ENCODE results near the gene MTA1.

MTA1 gene

DNA sequence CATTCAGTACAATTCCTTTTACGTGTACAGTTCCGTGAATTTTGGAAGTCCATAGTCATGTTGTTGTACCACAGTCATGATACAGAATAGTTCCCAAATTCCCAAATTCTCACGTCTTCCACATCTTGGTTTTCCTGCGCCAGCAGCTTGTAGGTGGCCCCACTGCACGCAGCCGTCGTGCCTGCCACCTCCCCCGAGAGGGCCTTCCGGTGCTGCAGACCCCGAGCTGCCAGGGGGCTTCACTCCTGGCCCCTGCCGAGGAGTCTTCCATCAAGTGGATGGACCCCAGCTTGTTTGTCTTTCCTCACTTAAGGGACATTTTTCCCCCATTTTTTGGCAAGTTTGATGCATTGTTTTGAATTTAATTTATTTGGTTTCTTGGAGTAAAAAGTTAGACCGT lies 16.8 kb downstream of the MTA1 start:
- no peak for DNase-seq (ENCODE audit: insufficient read length, low spot score)
- no peak for FAIRE-seq
- no peak for TF ChIP-seq CTCF (IDR thresholded peaks at IDR 0.05; ENCODE audit: insufficient read depth, missing control alignments)

DNA sequence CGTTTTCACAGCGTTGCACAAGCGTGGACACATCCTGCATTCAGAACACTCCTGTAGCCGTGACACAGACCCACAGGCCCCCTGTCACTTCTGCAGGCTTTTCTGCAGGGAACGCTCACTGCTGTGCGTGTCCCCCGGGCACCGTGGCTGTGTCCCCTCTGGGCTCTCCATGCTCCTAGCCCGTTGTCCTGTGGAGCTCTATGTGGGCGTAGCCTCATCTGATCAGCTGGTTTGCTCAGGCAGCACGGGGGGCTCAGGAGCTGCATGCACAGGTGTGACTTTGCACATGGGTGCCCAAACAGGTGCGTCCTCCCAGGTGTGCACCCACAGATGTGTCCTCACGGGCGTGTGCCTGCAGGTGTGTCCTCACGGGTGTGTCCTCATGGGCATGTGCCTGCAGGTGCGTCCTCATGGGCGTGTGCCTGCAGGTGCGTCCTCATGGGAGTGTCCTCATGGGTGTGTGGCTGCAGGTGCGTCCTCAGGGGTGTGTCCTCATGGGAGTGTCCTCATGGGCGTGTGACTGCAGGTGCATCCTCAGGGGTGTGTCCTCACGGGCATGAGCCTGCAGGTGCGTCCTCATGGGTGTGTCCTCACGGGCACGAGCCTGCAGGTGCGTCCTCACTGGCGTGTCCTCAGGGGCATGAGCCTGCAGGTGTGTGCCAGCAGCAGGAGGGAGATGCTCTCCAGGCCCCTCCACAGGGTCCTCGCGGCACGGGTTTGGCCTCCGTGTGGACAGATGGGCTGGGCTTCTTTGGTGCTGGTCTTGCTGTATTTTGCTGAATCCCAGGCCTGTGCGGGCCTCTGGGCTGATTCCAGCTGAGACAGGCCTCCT lies 17.5 kb downstream of the MTA1 start:
- no peak for DNase-seq (ENCODE audit: insufficient read length, low spot score)
- no peak for FAIRE-seq
- no peak for TF ChIP-seq CTCF (IDR thresholded peaks at IDR 0.05; ENCODE audit: insufficient read depth, missing control alignments)

DNA sequence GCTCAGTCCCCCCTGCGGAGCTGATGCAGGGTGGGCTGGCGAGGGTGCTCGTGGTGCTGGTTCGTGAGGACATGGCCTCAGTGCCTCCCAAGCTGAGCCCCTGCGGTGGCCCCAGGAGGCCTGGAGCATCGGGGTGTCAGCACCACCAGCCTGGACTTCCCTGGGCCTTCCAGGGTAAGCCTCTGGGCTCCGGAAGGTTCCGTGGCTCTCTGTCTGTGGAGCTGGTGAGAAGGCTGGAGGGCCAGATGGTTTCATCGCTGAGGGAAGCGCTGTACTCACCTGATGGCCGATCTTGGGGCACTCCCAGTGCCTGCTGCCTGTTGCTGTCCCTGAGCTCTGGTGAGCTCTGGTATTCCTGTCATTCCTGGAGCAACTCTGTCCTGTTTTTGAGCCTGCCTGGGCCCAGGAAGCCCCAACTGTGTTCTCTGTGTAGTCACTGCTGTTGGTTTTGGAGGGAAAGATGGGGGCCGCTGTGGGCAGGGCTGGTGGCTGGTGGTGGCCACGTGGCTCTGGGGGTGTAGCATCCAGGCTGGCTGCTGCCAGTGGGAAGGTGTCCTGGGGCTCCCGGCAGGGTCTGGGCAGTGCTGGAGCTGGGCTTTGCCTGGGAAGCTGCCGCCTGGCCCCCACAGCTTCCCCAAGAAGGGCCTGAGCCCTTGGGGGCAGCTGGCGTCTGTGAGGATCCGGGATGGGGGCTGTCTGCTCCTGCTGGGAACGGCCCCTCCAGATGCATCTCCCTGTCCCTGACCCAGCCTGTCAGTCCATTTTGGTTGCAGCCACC lies 18.3 kb downstream of the MTA1 start:
- FAIRE-seq (no peak), DNase-seq (ENCODE audit: insufficient read length, low spot score) (no peak)

GRCh38 chr14:105439179-105439578 lies 19.6 kb downstream of the MTA1 start:
- no peak for TF ChIP-seq CTCF (IDR thresholded peaks at IDR 0.05; ENCODE audit: insufficient read depth, missing control alignments)
- DNase-seq (ENCODE audit: insufficient read length, low spot score) (no peak), FAIRE-seq (no peak)

More for the DNA sequence above, 18.3 kb downstream of the MTA1 start:
- no peak for TF ChIP-seq CTCF (IDR thresholded peaks at IDR 0.05; ENCODE audit: insufficient read depth, missing control alignments)

GRCh38 chr14:105439710-105440553 lies 20.3 kb downstream of the MTA1 start:
- FAIRE-seq, result no peak
- TF ChIP-seq CTCF (IDR thresholded peaks at IDR 0.05; ENCODE audit: insufficient read depth, missing control alignments), result peak; percentile 21
- DNase-seq (ENCODE audit: insufficient read length, low spot score), result no peak

DNA sequence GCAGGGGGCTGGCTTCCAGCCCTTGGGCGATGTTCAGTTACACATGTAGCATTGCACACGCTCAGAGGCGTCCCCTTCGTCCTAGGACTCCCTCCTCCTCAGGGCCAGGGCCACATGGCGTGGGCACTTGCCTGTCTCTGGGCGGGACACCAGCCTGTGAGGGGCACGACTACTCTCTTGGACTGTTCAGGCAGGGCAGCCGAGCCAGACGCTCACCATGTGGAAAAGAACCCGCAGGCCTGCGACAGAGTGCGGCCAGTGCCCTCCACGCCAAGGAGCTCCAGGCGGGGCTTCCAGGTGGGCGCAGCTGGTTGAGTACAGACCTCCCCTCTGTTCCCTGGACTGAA lies 20.9 kb downstream of the MTA1 start:
- no peak for DNase-seq (ENCODE audit: insufficient read length, low spot score)
- no peak for FAIRE-seq
- no peak for TF ChIP-seq CTCF (IDR thresholded peaks at IDR 0.05; ENCODE audit: insufficient read depth, missing control alignments)
